HG03108 (cell line): ENCODE data around the gene USO1.

Experiments
- ATAC-seq: cut with Tn5 transposase; IDR thresholded peaks from one replicate; pipeline ENCODE4 v1.9.1; 2021; ENCODE audit warnings: moderate library complexity; ENCODE audit not compliant: unreplicated experiment

USO1 gene

DNA sequence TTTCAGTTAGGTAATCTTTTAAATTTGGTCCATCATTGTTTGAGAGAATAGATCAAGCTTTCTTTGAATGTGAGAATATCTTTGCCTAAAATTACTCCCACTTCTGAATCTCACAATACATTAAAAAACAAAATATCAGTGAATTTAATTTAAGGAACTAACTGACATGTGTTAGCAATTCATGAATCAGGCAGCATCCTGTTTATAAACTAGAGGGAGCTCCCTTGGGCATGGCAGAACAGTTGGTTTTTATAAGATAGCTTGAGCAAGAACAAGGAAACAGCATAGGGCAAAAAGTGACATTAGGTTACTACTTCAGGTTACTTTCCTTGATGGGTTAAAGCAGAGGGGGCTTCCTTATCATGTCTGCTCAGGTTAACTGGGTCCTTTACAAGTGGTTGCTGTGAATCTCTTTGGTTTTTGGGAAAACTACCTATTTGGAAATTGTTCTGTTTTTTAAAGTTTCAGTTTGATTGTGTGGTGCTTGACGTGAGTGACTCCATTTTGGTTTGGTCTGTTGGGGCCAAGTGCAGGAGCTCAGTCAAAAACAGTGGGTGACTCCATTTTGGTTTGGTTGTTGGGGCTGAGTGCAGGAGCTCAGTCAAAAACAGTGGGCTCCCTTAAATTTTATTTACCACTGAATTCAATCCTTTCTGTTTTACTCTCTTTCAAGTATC is 109.9 kb downstream of the USO1 start:
- no peak for ATAC-seq

DNA sequence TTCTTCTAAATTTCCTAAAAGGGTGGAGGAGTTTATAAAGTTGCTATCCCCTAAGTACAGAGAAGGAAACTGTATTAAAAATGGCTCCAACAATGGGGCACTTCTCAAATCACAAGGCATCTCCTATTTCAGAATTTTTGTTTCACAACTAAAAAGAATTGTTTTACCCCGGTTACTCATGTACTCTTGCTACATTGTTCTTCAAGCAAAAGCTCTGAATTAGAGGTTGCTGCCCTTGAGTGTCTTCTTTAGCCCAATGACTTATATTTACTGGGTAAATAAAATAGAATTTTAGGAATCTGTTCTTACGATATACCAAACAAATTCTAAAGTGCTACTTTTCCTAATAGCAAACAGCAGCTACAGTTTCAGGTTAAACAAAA is 110.4 kb downstream of the USO1 start:
- no peak for ATAC-seq

- ATAC-seq = no peak
Observed at GRCh38 chr4:75841641-75842520, 117.5 kb downstream of the USO1 start.

DNA sequence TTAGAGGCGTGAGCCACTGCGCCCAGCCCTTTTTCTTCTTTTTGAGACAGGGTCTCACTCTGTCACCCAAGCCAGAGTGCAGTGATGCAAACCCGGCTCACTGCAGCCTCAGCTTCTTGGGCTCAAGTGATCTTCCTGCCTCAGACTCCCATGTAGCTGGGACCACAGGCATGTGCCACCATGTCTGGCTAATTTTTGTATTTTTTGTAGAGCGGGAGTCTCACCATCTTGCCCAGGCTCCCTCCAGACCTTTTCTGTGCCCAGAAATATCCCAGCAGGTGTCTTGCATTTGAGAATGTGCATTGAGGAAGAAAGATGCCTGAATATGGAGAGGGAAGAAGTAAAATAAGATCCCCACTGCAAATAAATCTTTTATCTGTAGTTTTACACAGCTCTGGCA is 119.2 kb downstream of the USO1 start:
- ATAC-seq = no peak

DNA sequence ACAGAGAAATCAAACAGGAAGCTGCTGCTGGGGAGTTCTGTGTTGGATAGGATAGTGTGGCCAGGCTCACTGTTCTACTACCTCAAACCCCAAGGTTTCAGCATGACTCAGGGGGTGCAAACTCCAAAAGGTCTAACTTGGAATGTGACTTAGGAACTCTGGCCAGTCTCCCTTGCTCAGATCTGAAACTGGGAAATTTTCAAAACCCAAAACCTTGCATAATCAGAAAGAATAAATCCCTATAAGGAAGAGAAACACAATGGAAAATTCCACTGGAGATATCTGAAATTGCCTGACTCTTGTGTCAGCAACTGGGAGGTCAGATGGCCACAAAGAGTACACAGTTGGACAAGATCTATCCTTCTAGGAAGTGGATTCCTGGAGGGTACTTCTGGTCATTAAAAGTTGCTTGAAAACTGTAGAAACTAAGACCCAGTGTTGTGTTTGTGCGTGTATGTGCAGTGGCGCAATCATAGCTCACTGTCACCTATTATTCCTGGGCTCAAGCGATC is 119.8 kb downstream of the USO1 start:
- ATAC-seq = no peak

DNA sequence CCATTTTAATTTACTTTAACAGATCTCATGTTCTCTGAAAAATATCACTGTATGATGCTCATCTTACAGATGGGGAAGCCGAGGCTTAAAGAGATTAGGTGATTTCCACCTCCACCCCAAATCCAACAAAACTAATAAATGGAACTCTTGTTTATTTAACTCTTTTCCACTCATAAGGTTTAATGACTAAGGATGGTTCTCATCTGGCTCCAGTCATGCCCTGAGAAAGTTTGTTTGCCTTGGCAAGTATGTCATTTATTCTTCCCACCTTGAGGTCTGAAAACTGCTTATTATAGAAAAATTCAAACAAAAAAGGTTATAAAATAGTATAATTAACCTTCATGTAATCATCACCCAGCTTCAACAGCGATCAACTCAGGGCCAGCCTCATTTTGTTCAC is 121.6 kb downstream of the USO1 start:
- ATAC-seq = no peak

GRCh38 chr4:75848171-75848760 is 123.9 kb downstream of the USO1 start:
- ATAC-seq = peak; percentile 81

- ATAC-seq = no peak
Observed at GRCh38 chr4:75848891-75849290, 124.5 kb downstream of the USO1 start.

- no peak for ATAC-seq
Observed at GRCh38 chr4:75849461-75849860, 125.1 kb downstream of the USO1 start.

DNA sequence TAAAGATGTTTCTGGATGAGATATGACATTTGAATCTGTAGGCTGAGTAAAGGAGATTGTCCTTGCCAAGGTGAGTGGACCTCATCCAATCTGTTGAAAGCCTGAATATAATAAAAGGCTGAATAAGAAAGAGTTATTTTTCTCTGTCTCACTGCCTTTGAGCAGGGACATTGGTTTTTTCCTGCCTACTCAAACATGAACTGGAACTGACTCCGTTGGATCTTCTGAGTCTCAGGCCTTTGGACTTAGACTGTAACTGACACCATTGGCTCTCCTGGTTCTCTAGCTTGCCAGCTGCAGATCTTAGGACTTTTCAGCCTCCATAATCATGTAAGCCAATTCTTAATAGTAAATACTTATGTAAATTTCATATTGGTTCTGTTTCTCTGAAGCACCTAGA is 134.3 kb downstream of the USO1 start:
- no peak for ATAC-seq

- ATAC-seq = no peak
Observed at GRCh38 chr4:75860606-75861005, 136.2 kb downstream of the USO1 start.
